Measurements from ENCODE around the gene MACROD2.

DNA sequence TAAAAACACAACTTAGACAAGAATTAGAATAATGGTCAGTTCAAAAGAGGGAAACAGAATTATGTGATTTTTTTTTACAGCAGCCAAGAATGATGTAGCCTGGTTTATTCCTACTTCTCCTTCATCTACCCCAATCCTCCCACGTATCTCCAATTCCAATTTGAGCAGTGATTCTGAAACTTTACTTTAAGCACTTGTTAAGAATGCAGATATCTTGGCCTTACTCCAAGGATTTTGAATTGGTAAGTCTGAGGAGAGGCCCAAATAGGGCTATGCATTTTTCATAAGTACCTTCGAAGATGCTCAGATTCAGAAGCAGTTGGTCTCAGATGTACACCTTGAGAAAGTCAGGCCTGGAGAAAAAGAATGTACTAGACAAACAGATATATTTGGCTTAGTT, 575.5 kb downstream of the MACROD2 start:
- no peak for TF ChIP-seq CTCF (IDR thresholded peaks at IDR 0.05; ENCODE audit: insufficient read depth, low read length, poor library complexity, severe bottlenecking)
- TF ChIP-seq EZH2phosphoT487 (conservative IDR thresholded peaks at IDR 0.05; ENCODE audit: low read length), result no peak
